D341Med (cell line): ENCODE data around the gene ERC2.

ENCODE experiments used
- DNase-seq: peaks from one replicate; pipeline ENCODE4 v3.0.0; 2012; ENCODE audit warnings: low spot score

Gene ERC2

DNA sequence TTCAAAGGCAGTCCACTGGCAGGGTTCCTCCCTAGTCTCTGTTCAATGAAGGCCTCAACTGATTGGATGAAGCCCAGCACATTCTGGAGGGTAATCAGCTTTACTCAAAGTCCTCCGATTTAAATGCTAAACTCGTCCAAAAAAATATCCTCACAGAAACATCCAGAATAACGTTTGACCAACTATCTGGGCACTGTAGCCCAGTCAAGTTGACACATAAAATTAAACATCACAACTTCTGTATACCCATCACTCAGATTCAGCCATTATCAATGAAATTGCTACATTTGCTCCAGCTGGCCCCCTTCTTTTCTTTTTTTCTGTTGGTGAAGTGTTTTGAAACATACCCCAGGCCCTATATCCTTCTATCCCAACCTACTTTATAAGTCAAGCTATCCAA is 916.6 kb downstream of the ERC2 start:
- DNase-seq, result no peak

DNA sequence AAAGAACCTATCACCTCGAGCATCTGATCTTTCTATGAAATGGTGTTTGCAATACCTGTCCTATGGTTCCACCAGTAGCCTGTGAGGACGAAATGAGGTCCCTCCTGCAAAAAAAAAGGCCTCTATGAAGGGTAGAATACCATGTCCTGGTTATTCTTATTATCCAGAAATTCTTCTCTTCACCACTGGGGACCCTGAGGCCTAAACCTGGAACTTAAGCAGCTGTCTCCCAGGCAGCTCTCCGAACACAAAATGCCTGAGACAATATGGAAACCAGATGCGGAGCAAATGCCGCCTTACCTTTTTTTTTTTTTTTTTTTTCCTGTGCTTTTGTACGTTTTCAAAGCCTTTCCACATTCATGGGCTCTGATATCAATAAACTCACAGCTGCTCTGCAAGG is 919.1 kb downstream of the ERC2 start:
- no peak for DNase-seq

DNA sequence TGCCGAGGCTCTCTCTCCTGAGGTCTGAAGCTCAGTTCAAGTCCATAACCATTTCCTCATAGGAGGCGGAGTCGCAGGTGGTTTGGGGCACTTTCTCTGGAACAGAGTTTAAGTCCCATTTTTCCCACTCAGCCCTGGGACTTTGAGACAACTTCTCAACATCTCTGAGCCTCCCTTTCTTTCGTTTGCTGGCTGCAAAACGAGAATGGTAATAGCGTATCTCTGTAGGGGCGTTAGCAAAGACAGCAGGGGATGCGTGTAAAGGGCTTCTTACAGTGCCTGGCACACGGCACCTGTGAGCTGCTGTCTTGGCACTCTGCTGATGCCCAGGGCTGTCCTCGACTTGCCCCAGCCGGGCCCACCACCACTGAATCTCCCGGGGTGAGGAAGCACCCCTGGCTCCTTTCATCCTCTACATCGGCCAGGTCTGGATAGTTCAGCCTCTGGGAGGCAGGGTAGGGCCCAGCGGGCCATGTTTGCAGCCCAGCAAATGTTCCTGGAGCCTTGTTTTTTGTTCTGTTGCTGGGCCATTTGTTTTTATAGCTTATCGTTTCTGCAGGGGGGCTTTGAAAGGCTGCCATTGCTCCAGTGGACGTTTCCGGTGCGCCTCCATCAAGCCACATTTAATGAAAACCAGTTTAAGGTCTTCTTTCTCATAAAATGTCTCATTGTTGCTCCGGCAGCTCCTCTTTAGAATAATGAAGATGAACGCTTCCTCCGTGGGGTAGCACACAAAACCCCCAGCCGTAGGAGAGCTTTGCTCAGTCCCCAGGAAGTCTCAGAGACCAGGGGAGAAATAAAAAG is 921.2 kb downstream of the ERC2 start:
- DNase-seq, result no peak

DNA sequence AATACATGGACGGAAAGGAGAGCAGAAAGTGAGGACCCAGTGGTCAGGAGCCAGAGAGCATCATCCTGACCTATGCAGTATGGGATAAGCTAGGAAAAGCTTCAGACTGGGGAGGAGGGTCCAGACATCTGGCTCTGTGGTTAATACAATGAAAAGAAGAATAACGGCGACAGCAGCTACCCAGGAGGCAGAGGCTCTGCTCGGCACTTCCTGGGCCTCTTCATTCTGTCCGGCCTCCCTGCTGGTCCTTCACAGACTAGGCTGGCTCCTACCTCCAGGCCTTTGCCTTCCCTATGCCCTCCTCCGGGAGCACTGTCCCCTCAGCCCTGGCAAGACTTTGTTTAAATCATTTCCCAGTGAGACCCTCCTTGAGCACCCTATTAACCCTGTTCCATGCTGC is 922.3 kb downstream of the ERC2 start:
- DNase-seq, result no peak

DNA sequence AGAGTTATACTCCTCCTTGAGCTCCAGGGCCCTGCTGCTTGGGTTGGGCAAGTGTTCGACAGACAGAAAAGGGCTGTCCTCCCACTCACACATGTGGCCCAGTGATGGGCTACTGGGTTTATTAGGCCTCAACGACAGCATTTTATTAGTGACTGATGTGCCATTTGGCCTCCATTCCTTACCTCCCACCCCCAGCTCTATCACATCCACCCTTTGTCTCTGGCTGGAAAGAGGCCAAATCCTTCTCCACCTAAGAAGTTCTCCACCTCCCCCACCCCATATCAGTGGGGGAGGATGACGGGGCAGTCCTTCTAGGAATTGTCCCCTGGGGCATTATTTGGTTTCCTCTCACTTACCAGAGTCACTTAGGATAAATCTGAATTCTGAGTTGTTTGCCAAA is 924.0 kb downstream of the ERC2 start:
- no peak for DNase-seq

DNA sequence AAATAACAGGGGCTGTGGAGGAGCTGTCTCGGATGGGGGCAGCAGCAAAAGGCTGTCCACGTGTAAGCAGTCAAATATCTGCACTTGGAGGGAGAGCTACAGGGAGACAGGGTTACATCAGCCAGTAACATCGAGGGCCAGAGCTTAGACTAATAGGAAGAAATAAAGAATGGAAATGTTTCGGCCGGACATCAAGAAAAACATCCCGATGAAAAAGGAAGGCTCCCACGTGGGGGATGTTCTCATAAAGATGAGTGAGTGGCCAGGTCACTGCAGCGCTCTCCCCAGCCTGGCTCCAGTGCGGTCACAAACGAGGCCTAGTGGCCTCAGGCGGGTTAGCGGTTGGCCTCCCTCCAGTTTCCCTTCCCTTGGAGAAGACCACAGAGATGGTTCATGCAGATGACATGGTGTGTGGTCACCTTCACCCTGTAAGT is 925.1 kb downstream of the ERC2 start:
- no peak for DNase-seq

DNA sequence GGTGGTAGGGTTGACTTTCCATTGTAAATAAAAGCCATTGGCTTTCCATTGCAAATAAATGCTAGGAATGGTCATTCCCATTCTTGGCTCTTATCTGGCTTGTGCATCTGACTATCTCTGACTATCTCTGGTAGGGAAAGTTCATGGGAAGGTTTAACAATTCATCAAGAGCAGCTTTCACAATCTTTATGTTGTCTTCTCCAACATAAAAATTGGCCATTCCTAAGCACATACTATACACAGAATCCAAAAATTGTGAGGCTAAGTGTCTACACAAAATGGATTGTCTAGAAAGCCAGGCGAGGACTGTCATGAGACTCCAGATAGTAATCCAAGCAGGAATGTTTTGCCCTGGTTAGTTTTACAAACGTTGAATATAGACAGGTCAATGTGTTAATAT is 926.8 kb downstream of the ERC2 start:
- DNase-seq, result no peak

DNA sequence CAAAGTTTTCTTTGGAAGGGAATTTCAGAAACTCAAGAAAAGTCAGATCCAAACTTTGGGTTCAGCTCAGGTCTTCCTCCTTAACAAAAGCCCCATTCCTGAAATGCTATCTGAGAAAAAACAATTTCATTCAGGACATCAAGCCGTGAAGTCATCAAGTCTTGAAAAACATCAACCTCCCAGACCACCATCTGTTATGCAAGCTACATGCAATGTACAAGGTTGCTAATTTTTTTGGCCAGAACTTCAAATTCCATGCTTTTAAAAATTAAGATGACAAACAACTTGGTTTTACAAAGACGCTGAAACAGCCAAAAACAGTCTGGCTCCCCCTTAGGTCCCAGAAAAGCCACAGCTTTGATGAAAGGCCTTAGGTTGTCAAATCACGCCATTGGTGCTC is 927.3 kb downstream of the ERC2 start:
- no peak for DNase-seq

DNA sequence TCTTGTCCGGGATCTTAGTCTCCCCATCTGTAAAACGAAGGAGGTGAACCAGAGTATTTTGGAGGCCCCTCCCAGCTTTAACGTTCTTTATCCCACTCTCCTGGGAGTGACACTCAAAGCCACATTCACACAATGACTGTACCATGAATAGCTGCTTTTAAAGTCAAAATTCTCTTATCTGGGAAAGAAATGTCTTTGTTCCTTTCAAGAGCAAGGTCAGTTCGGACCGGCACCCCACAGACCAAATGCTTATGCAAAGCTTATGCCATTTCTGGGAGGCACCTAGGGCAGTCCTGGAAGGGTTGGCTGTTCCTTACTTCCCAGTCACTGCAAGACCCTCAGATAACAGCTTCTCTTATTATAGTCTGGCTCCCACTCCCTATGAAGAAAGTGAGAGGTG is 927.7 kb downstream of the ERC2 start:
- no peak for DNase-seq

DNA sequence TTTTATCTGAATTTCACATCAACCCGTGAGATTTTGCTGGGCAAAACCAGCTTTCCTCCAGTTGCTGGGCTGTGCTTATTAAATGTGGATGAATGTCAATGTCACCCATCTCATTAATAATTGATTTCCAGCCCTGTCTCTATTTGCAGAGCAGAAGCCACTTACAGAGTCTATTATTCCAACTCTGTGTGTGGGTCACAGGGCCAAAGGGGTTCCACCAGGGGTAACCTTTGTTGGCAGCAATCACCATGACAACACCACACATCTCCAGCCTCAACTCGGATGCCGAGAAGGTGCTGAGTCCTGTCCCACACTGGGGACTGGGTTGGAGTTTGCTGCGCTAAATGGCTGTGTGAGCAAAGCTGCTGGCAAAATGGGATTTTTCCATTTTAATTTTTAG is 930.1 kb downstream of the ERC2 start:
- no peak for DNase-seq

DNA sequence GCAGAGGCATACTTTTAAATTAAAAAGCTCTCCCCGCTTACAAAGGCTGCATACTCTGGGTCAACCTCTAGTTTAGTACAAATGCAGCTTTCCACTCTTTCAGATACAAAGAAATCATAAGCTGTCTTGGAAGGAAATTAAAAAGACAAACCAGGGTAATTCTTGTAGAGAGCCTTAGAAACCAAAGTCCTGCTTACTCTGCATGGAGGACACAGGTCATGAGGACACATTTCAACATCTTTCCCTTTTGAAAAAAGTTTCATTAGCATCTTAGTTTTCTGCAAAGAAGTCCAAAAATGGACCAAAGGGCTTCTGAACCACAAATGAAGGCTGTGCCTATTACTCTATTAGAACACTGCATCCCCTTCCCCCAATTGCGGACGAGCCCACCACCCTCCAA is 930.7 kb downstream of the ERC2 start:
- DNase-seq, result no peak

DNA sequence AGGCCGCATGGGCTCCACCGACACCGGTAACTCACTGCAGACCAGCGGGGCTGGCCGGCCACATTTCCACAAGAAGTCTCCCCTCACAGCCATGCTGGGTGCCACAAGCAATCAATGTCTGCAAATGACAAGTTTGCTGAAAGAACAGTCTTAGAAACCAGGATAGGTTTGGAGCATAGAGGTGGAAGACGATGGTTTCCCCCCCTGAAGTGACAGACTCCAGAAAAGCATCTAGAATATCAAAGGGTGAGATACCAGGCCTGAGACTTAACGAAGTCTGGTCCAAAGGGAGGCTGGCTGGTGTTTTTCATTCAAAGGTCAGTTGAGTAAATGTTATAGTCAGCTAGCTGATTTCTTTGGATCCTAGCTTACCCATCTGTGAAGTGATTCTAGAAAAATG is 931.1 kb downstream of the ERC2 start:
- DNase-seq, result no peak

DNA sequence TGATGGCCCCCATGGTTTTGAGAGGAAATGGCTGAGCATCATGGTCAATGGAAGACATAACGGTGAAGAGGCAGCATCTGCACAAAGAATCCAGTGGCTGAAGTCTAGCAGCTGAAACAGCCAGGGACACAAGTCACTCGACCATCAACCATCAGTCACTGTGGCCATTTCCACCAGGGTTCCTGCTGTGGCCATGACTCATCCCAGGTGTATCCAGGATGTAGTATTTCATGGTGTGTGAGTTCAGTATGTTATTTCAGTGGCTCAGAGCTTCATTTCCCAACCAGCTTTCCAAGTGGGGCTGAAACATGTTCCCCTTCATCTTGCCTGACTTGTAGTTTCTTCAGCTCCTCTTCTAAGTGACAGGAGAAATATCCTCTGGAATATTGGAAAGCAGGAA is 933.4 kb downstream of the ERC2 start:
- no peak for DNase-seq

DNA sequence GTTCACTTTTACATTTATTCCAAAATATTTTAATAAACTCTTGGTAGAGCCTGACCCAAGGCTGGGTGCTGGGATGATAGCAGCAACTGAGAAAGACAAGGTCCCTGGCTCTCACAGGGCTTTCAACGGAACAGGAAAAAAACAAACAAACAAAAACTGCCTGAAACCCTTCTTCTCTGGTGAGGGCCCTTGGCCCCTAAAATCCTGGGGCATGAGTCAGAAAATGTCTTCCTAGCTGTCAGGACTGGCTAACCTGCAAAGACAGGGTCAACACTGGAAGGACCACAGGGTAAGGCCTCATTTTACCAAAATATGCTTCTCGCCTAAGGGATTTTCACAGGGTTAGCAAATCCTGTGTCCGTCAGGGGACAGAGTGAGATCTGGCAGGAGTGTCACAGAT is 935.5 kb downstream of the ERC2 start:
- no peak for DNase-seq

DNA sequence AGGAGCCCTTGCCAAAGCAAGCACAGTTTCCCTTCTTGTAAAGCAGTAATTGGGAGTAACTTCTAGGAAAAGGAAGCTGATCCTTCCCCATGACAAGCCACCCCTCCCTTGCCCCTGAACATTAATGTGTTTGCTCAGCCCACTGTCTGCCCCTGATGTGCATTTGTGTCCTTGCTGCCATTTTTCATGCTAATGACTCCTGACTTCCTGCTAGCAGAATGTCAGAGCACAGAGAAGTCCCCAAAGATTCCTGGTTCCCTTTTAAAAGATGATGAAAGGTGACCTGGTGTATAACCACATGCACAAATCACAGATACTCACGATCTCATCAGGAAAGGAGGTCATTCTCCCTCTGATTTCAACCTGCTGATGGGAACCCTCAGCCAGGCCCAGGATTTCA is 936.9 kb downstream of the ERC2 start:
- no peak for DNase-seq

DNA sequence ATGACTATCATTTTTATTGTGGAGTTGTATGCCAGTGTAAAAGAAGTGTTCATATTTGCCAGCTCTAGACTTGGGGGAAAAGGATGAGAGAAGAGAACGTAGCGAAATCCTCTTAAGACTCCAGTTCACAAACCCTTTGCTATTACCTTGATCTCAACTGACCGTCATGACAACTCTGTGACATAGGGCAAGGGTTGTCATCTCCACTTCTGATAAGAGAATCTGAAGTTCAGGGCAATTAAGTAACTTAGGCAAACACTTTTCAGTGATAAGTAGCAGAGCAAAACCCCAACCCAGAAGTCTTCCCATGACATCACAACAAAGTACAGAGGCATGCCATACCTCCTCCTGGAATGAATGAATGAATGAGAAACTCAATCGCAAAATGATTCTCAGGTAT is 940.9 kb downstream of the ERC2 start:
- no peak for DNase-seq

DNA sequence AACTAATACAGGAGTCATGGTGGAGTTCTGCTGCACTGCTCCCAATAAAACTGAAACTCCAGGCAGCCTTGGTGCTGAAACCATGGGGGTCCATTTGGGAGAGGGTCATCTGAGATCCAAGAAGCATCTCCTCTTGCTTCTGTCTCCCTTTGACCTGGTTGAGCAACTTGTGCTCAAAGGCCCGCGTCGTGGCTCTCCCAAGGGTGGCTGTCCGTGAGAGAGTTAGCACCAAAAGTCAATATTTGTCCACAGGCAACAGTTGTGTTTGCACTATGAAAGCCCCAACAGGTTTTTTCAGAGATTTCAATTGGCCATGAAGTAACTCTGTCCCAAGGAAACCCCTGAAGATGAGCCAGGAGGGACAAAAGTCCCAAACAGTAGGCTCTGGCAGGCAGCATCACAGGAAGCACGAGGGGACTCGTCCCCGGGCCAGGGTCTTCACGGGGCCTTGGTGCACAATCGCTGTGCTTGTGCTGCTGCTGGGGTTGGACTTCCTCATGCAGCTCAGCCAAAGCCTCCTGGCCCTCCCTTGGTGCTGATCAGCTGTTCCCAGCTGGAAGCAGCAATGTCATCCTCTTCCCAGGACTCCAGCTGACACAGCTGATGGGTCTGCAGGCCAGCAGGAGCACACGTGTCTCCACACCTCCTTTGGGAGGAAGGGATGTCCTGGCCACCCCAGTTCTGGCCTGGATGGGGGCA is 941.8 kb downstream of the ERC2 start:
- DNase-seq, result no peak

DNA sequence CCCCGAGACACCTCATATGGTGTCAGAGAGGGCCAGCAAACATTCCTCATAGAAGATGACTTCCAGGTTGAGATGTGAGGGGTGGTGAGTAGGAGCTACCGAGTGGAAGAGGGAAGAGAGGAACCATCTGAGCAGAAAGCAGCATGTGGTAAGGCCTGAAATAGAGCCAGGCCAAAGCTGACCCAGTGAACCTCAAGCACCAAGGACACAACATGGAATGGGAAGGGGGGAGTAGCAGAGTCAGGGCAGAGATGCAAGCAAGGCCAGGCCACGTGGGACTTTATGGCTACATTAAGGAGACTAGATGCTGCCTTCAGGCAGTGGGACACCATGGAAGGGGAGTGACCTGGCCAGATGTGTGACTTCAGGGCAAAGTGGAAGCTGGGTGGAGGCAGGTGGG is 942.8 kb downstream of the ERC2 start:
- no peak for DNase-seq

DNA sequence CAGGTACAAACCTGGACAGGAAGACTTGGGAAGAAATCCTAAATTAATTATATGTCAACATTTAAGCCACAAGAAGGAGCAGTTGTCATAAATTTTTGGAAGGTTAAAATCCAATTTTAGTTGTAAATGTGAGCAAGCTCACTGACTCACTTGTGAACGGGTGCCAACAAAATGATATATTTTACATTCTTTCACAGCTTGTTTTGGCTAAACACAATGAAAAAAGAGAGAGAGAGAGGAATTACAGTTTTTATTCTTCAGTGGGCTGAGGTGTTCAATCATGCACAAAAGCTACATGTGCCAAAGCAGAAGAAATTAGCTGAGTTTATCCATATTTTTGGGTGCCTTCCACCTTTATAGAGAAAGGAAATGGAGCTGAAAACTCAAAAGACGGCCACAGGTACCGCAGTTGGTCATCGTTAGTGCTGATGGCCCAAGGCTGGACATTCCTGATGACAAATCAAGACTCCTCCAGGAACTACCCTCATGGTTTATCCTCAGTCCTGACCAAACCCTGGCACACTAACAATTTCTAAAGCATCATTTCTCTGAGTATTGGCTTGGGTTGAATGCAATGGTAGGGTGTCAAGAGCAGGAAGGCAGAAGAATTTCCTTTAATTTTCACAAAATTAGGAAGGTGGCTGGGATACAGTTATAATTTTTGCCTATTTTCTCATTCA is 943.6 kb downstream of the ERC2 start:
- no peak for DNase-seq

DNA sequence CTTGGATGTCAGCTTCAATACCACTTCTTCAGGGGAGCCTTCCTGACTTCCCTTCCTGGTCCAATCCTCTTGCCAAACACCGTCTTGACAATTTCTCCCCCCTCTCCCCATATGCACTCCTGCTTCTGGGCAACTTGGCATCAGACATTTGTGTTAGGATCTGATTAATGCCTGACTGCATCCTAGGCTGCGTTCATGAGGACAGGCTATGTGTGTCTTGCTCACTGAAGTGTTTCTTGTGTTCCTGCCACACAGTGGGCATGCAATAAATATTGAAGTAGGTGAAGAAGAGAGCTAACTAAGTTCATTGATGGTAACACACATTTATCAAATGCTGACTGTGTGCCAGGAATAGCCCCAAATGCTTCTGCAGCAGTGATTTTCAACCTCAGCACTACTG is 944.8 kb downstream of the ERC2 start:
- DNase-seq, result no peak

DNA sequence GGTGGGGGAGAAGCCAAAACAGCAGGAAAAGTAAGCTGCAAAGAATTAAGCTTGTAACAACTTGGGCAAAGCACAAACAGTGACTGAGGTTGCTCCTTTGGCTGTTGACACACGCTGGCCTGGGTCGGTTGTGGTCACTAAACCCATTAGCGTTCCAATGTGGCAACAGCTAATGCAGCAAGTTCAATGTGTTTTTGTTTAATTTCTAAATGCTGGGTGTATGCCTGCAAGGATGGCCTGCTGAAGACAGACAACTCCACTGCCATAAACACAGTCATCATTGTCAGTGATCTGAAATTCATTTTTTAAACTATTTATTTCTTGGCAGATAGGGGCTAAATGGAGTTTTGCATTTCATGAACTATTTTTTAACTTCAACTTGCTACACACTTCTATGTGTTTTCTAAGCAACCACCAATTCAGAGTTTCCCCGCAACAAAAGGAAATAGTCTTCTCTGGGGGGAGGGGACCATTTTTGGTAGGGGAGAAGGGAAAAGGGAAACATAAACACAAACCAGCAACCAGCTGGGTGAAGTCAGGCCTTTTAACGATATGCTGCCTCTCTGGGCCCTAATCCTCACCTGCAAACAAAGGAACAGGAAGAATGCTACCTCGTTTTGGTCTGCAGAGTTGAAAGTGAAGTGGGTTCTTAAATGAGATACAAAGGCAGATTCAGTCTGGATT is 946.4 kb downstream of the ERC2 start:
- DNase-seq, result no peak

DNA sequence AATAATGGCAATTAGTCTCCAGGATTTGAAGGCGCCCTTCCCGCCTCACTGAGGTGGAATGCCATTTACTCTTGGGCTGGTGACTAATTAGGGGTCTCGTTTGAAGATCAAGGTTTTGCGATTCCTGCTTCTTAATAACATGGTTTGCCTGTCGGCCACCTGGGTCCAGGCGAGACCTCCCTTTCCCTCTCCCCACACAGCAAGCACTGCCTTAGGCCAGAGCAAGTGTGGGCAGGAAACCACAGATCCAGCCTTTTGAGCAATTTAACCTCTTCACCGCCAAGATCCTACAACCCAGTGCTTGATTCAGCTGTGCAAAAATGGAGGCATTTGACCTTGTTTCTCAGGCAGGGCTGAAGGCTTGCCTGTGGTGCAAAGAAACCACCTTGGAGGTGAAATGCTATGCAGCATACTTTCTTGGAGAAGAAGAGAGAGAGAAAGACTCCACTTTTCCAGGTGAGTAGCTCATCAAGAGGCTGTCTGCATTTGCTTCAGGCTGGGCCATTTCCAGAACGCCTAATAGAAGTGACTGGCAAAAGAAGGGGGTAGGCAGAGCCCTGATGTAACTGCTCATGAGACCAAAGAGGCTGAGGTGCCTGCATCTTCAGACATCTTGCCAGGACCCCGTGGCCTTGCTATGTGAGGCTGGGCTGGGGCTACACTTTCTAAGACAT is 947.1 kb downstream of the ERC2 start:
- no peak for DNase-seq
